Neural crest cell (in vitro differentiated cells): Measurements from ENCODE around the gene OPTC. TPM values are rescaled to one million over a fixed set of nuclear protein-coding genes. Genes with fewer than 3 reads are reported as not detected.

Experiments used
- DNase-seq: peaks from one replicate; pipeline ENCODE4 v3.0.0; 2021; ENCODE audit warnings: low read depth, mixed read lengths, low spot score
- H3K27ac Mint-ChIP-seq: one replicate; pipeline ENCODE4 v1.8.0; 2021; ENCODE audit warnings: mild to moderate bottlenecking, mixed read lengths; ENCODE audit not compliant: unreplicated experiment
- H3K27me3 Mint-ChIP-seq: 2 replicates; pipeline ENCODE4 v1.8.0; 2021; ENCODE audit warnings: low read depth, mild to moderate bottlenecking, mixed read lengths
- H3K36me3 Mint-ChIP-seq: 2 replicates; pipeline ENCODE4 v1.8.0; 2021; ENCODE audit warnings: low read depth, mild to moderate bottlenecking, mixed read lengths
- H3K4me1 Mint-ChIP-seq: 2 replicates; pipeline ENCODE4 v1.8.0; 2021; ENCODE audit warnings: mixed read lengths
- H3K4me3 Mint-ChIP-seq: one replicate; pipeline ENCODE4 v1.8.0; 2021; ENCODE audit warnings: mild to moderate bottlenecking, mixed read lengths
- H3K9me3 Mint-ChIP-seq: 2 replicates; pipeline ENCODE4 v1.8.0; 2021; ENCODE audit warnings: mixed read lengths
- CTCF ChIP-seq: fragments of 200-600 bp; sonication (generic); conservative IDR thresholded peaks from 2 replicates; pipeline ENCODE4 v1.5.0; 2021; ENCODE audit warnings: antibody characterized with exemption, mild to moderate bottlenecking
- total RNA-seq: library from RNA; stranded (reverse); gene quantifications from 2 replicates; pipeline ENCODE4 v1.2.1, GENCODE V29; 2021

The OPTC gene
- total RNA-seq, 1 donor from 2014 or later: not detected

GRCh38 chr1:203544978-203545816, 51.2 kb downstream of the OPTC start:
- Mint-ChIP-seq H3K4me1 (peaks cover 9% of the 10 kb centered on the region), H3K4me3 (no peak overlapping the region), H3K27ac (no peak overlapping the region), H3K27me3 (no peaks in the 10 kb centered on the region), H3K36me3 (no peaks in the 10 kb centered on the region), H3K9me3 (no peaks in the 10 kb centered on the region)
- DNase-seq: no peak
- no peak for TF ChIP-seq CTCF

- peaks cover 9% of the 10 kb centered on the region for H3K4me1 Mint-ChIP-seq
- H3K9me3 Mint-ChIP-seq: no peaks in the 10 kb centered on the region
- H3K27me3 Mint-ChIP-seq: no peaks in the 10 kb centered on the region
- no peak for TF ChIP-seq CTCF
- DNase-seq: no peak
- no peak overlapping the region for H3K27ac Mint-ChIP-seq
- no peaks in the 10 kb centered on the region for H3K36me3 Mint-ChIP-seq
- H3K4me3 Mint-ChIP-seq: no peak overlapping the region
Measured at GRCh38 chr1:203546274-203546673, 52.3 kb downstream of the OPTC start.

- Mint-ChIP-seq H3K9me3 (no peaks in the 10 kb centered on the region), H3K36me3 (no peaks in the 10 kb centered on the region), H3K27ac (no peak overlapping the region), H3K4me3 (no peak overlapping the region), H3K27me3 (no peaks in the 10 kb centered on the region), H3K4me1 (peaks cover 9% of the 10 kb centered on the region)
- DNase-seq: no peak
- no peak for TF ChIP-seq CTCF
Measured at GRCh38 chr1:203547147-203547546, 53.2 kb downstream of the OPTC start.

- Mint-ChIP-seq H3K36me3 (no peaks in the 10 kb centered on the region), H3K4me3 (no peak overlapping the region), H3K9me3 (no peaks in the 10 kb centered on the region), H3K27me3 (no peaks in the 10 kb centered on the region), H3K27ac (no peak overlapping the region), H3K4me1 (peaks cover 9% of the 10 kb centered on the region)
- DNase-seq: no peak
- TF ChIP-seq CTCF: no peak
Measured at GRCh38 chr1:203547771-203548421, 53.9 kb downstream of the OPTC start.

GRCh38 chr1:203548892-203549291, 54.9 kb downstream of the OPTC start:
- no peak for DNase-seq
- Mint-ChIP-seq H3K27me3 (no peaks in the 10 kb centered on the region), H3K27ac (no peak overlapping the region), H3K4me1 (peaks cover 9% of the 10 kb centered on the region), H3K36me3 (no peaks in the 10 kb centered on the region), H3K9me3 (no peaks in the 10 kb centered on the region), H3K4me3 (no peak overlapping the region)
- no peak for TF ChIP-seq CTCF
